Fibroblast of villous mesenchyme (primary cell): Measurements from ENCODE around the gene PIK3R6. TPM values are rescaled to one million over a fixed set of nuclear protein-coding genes. Genes with fewer than 3 reads are reported as not detected.

Experiments
- DNase-seq: peaks from one replicate; pipeline ENCODE4 v3.0.0-alpha.2; 2010; ENCODE audit warnings: low read depth
- H3K4me3 ChIP-seq: 2 replicates; pipeline ENCODE4 v1.5.1; 2011; ENCODE audit warnings: low read depth, mild to moderate bottlenecking, low read length
- CTCF ChIP-seq: IDR thresholded peaks from 2 replicates; pipeline ENCODE4 v1.5.1; 2012; ENCODE audit warnings: low read depth, mild to moderate bottlenecking, low read length; ENCODE audit not compliant: insufficient read depth
- total RNA-seq: library from RNA; depleted of rRNA; stranded (reverse); fragments of >200 nt; gene quantifications from 2 replicates; pipeline ENCODE4 v1.2.3, GENCODE V29; 2012

Gene PIK3R6
- total RNA-seq, 1 donor = not detected

GRCh38 chr17:8799570-8800212 lies 67.8 kb downstream of the PIK3R6 start:
- no peak overlapping the region for H3K4me3 ChIP-seq
- DNase-seq = peak; percentile 3
- no peak for TF ChIP-seq CTCF

- no peak within 1 kb of the TSS for H3K4me3 ChIP-seq
- no peak for DNase-seq
- no peak for TF ChIP-seq CTCF
Observed at GRCh38 chr17:8798846-8799569, 68.5 kb downstream of the PIK3R6 start, which contains the start of gene MFSD6L. MFSD6L (minus strand) TSS chr17:8799365; CDS start chr17:8799120, 245 bp downstream.

GRCh38 chr17:8798176-8798845 lies 69.2 kb downstream of the PIK3R6 start:
- TF ChIP-seq CTCF = no peak
- no peak for DNase-seq

DNA sequence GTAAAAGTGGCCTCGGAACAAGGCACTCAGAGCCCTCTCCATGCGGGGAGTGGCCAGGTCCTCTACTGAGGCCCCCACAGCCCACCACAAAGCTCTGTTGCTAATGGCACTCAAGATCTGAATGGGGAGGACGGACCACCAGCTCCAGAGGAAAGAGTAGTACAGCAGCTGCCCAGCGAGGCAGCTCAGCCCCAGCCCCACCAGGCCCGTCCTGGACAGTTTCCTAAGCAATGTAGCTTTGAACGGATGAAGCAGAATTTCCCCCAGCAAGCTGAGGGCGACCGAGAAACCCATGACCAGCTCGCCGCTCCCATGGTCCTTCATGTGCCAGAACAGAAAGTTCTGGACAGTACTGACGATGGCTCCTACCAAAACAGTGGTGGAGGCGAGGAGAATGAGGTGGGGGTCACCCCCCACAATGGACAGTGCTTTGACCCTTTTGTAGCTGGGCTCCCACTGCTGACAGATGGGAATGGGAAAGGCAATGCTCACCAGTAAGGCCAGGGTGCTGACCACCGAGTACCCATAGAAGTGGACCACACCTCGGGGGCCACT lies 69.8 kb downstream of the PIK3R6 start:
- H3K4me3 ChIP-seq = no peak overlapping the region
- TF ChIP-seq CTCF = no peak
- no peak for DNase-seq

More at GRCh38 chr17:8798176-8798845, 69.2 kb downstream of the PIK3R6 start:
- H3K4me3 ChIP-seq = no peak overlapping the region

- H3K4me3 ChIP-seq = no peak overlapping the region
- no peak for TF ChIP-seq CTCF
- DNase-seq = peak; percentile 4
Observed at GRCh38 chr17:8794636-8795035, 72.8 kb downstream of the PIK3R6 start.

DNA sequence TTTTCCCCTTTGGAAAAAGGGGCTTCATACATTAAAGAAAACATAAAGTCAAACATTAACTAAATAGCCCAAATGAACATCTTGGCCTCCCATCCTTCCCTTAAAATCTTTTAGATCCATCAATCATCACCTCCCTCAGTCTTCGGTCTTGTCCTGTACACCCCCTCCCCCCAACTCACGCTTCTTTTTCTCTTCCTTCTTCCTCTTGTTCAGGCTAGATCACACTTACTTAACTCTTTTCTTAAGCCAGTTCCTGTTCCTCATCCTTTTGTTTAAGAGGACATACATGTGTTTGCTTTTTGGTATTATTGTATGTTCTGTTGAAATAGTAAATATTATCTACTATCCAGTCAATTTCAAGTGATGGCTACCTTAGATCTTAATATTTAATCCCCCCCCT lies 73.8 kb downstream of the PIK3R6 start:
- DNase-seq = no peak
- no peak for TF ChIP-seq CTCF
- no peak overlapping the region for H3K4me3 ChIP-seq
